Right ventricle myocardium superior (tissue), 1 donor: ENCODE data around the gene ALPG. TPM values are rescaled to one million over a fixed set of nuclear protein-coding genes. Genes with fewer than 3 reads are reported as not detected.
"Not testable (repeated sequence)": the region's sequence is repeated elsewhere in the genome, so short reads cannot be mapped to it uniquely, and the experiment has no call there.

Experiments used
- ATAC-seq: fragments of 200-7000 bp; cut with Tn5 transposase; one replicate; pipeline ENCODE4 v1.9.1; 2020; ENCODE audit warnings: mild to moderate bottlenecking; ENCODE audit not compliant: poor library complexity
- DNase-seq: peaks from one replicate; pipeline ENCODE4 v3.0.0-alpha.2; 2020
- intact Hi-C: fragments of 100-400 bp; cut with DNase I; formaldehyde crosslinking; loops from one replicate; pipeline ENCODE4 v1.11.2; 2022
- total RNA-seq: library from RNA; stranded (reverse); fragmentation: NEBNext Ultra II Directional; extraction: Animal tissue kit (Norgen Biotek cat#: 25700); gene quantifications from one replicate; pipeline ENCODE4 v1.2.1, GENCODE V29; 2021
- donor health status: DM: no; HTN: yes; CAD: no; lungs with severe emphysema.

The ALPG gene
- total RNA-seq, 1 donor from 2014 or later: not detected

DNA sequence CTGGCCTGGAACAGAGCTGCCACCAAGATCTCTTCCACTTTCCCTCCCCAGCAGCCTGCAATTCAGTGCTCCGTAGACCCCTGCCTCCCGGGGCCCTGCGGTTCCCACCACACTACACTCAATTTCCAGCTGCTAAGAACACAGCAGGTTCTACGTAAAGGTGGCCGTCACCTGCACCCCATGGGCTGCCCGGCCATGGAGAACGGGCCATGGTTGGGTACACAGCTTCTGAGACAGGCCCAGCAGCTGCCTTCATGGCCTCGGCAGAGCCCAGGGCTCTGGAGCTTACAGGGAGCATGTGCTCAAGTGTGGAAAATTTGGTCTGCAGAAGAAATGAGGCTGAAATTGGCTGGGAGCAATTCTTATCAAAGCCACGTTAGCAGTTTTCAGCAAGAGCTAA, 27.0 kb downstream of the ALPG start:
- DNase-seq, intact Hi-C loops: not testable (repeated sequence)

GRCh38 chr2:232434091-232434490, 27.4 kb downstream of the ALPG start:
- ATAC-seq (no peak), DNase-seq (no peak)
- intact Hi-C loops: no loop called here

More for the DNA sequence above, 27.0 kb downstream of the ALPG start:
- not testable (repeated sequence) for ATAC-seq

- DNase-seq: no peak
- ATAC-seq: no peak
- intact Hi-C loops: no loop called here
These were observed 28.1 kb downstream of the ALPG start for GRCh38 chr2:232434563-232435374.

- DNase-seq (no peak), ATAC-seq (no peak)
- intact Hi-C loops: no loop called here
These were observed 28.7 kb downstream of the ALPG start for GRCh38 chr2:232435375-232435648.

GRCh38 chr2:232435805-232436204, 29.2 kb downstream of the ALPG start:
- DNase-seq: no peak
- intact Hi-C loops: loop anchor here (2.0 kb wide), 1 partner anchor 529 kb away; no protein-coding TSS in a partner anchor
- ATAC-seq: no peak

DNA sequence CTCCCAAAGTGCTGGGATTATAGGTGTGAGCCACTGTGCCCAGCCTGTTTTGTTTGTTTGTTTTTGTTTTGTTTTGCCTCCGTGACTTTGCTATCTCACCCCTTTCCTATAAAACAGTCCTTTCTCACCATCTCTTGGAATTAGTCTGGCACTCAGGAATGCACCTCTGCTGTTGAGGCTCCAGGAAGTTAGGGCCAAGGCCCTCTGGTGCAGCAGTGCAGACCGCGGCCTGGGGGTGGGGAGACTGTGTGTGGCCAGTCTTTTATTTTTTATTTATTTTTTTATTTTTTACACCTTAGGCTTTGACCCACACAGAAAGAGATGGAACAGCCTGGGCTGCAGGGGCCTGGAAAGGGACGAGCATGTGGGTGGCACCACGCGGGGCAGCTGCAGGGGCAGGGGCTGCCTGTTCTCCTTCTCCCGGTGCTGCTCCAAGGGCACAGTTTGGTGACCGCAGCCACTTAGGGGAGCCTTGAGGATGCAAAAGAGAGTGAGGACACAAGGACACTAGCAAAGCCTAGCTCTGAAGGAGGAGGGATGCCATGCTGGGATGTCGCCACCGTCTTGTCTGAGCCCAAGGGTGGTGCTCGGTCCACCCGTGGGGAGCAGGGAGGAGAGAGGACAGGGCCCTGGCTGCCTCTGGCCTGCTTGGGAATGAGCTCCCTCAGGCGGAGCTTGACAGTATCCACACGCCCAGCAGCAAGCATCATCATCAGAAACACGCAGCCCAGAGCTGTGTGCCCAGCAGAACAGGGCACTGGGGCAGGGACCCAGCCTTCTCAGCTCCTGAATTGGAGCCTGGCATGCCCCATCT, 29.9 kb downstream of the ALPG start:
- ATAC-seq (no peak), DNase-seq (no peak)
- intact Hi-C loops: loop anchor here (2.0 kb wide), 1 partner anchor 530 kb away; no protein-coding TSS in a partner anchor

- DNase-seq (no peak), ATAC-seq (no peak)
- intact Hi-C loops: loop anchor here (2.0 kb wide), 1 partner anchor 530 kb away; no protein-coding TSS in a partner anchor
These were observed 30.5 kb downstream of the ALPG start for GRCh38 chr2:232437195-232437571.

DNA sequence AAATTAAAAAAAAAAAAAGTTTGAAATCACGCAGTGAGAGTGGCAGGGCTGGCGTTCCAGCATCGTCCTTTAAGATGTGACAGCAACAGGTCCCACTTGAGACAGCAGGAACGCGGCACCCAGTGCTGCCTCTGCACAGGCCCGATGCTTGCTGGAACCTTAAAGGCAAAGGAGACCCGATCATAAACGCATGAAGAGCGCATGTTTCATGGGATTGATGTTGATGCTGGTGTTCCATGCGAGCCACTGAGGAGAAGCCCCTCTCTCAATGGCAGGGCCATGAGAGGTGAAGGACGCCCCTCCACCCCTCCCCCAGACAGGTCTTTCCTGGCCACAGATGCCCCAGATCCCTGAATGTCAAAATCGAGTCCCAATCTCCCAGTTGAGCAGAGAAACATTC, 31.4 kb downstream of the ALPG start:
- no peak for ATAC-seq
- intact Hi-C loops: no loop called here
- no peak for DNase-seq

DNA sequence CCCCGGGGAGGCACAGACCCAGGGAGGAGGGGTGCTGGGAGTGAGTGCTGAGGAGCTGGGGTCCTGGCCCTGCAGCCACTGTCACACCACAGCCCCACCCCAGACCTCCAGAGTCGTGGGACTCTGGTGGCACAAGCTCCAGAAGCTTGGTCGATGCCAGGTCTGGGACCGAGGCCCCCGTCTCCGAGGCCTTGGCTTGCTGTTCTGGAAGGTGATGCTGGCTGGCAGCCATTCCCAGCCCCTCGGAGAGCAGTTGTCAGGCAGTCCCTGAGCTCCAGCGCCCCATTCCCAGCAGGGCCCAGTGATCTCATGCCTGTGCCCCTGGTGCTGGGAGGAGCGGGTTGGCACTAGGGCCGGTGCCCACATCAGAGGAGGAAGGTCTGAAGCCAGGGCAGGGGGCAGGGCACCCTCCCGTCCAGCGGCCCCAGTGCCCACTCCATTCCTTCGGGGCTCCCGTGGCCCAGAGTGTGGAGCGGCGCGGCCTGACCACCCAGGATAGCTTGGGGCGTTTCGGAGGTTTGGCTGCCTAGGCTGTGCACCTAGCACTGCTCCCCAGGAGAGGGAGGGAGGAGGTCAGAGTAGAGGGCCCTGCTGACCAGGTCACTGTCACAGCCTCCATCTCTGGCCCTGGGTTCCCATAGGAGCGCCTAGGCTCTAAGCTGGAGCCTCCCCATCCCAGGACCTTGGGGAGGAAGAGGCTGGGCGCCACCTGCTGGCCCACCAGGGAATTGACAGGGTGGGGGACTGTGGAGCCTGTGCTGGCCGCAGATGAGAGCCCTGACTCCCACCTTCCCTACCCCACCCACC, 32.5 kb downstream of the ALPG start:
- DNase-seq: peak; percentile 46
- ATAC-seq: peak; percentile 79
- intact Hi-C loops: no loop called here

DNA sequence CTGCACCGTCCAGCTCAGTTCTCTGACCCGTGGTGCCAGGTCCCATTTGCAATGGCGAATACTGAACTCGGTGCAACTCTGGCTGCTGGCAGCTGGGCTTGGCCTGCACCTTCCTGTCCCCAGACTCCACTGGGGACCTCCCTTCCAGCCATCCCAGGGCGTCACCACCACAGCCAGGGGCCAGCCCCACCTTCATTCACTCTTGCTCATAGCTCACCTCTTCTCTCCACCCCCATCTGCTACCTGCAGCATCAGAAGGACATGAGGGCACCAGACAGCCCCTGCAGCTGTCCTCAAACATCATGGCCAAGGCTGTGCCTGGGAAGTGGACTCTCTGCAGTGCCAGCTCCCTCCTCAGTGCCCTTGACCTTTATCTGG, 33.1 kb downstream of the ALPG start:
- ATAC-seq: no peak
- intact Hi-C loops: no loop called here
- DNase-seq: no peak

DNA sequence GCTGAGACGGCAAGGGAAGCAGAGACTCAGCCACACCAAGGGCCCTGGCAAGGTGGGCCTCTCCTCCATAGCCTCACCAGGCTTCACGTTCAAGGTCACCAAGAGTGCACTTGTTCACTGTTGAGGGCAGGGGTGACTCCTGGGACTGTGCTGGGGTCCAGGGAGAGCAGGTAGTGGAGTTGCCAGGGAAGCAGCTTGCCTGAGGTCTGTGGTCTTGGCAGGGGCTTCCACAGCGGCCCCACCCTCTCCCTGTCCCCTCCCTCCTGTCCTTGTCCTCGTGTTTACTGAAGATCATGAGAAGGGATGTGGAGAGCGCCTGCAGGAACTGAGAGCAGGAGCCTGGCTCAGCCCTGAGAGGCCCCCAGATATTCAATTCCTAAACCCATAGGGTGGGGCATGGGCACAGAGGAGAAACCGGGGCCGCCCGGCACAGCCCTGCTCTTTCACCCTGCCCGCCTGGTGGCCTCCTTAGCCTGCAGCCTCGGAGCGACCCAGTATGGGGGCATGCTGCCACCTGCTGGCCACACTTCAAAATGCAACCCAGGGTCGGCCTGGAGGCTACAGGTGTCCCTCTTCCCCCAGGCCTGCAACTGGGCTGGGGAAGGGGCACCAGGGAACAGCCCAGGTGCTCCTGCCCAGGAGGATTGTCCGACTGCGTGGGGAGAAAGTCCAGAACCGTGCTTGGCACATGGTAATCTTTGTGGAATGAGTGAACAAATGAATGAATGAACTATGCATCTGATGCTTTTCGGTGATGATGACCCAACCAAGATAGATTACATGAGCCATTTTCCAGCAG, 33.8 kb downstream of the ALPG start:
- ATAC-seq: peak; percentile 91
- intact Hi-C loops: not testable (repeated sequence)
- DNase-seq: peak; percentile 89

- ATAC-seq (no peak), DNase-seq (peak; percentile 36)
- intact Hi-C loops: no loop called here
These were observed 34.6 kb downstream of the ALPG start for GRCh38 chr2:232441147-232441651.

DNA sequence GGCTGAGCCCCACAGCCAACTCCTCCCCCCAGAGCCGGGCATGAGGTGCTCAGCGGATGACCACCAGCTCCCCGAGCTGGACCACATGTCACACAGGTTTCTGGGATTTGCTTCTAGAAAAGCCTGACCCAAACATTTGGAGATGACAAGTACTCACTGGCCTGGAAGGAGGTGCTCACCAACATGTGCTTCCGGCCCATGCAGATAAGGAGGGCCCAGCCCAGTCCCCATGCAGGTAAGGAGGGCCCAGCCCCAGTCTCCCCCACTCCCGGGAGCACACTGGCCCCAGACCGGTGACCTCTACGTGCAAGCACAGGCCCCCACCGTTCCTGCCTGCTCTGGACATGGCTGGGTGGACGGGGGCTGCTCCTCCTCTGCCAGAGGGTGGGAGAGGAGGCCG, 35.3 kb downstream of the ALPG start:
- ATAC-seq, intact Hi-C loops: not testable (repeated sequence)
- peak; percentile 33 for DNase-seq

GRCh38 chr2:232442431-232442830, 35.8 kb downstream of the ALPG start:
- ATAC-seq, intact Hi-C loops, DNase-seq: not testable (repeated sequence)

- peak; percentile 5 for ATAC-seq
- DNase-seq, intact Hi-C loops: not testable (repeated sequence)
These were observed 36.4 kb downstream of the ALPG start for GRCh38 chr2:232443047-232443446.

GRCh38 chr2:232443669-232444408, 37.2 kb downstream of the ALPG start:
- intact Hi-C loops, DNase-seq, ATAC-seq: not testable (repeated sequence)

- no peak for ATAC-seq
- DNase-seq: peak; percentile 46
- intact Hi-C loops: no loop called here
These were observed 37.9 kb downstream of the ALPG start for GRCh38 chr2:232444409-232445148.
